ENCODE data around the gene LRRD1.
A peak's percentile ranks its signal among the peaks of the same experiment; 100 is the strongest.
"Not testable (repeated sequence)": the region's sequence is repeated elsewhere in the genome, so short reads cannot be mapped to it uniquely, and the experiment has no call there.

LRRD1 gene

GRCh38 chr7:92178928-92179924 is at the start of gene LRRD1:
Gene LRRD1 (minus strand): TSS chr7:92179142. CDS start chr7:92165202, 13,940 bp downstream.
- Histone ChIP-seq H3K4me1 (ENCODE audit: control insufficient read depth, insufficient read depth, low read length) (peaks cover 5% of the 10 kb centered on the region), H3K4me3 (ENCODE audit: low read length) (peak within 1 kb of the TSS; percentile 77), H3K9me3 (ENCODE audit: control insufficient read depth, low read length) (no peaks in the 10 kb centered on the region), H3K27me3 (replicated peaks; ENCODE audit: control insufficient read depth, insufficient read depth, low read length) (no peaks in the 10 kb centered on the region), H3K9ac (ENCODE audit: low read length) (peak within 1 kb of the TSS; percentile 91), H3K36me3 (ENCODE audit: control insufficient read depth, insufficient read depth, low read length, severe bottlenecking) (no peaks in the 10 kb centered on the region)
- peak; percentile 84 for DNase-seq (ENCODE audit: low read depth)

GRCh38 chr7:92228742-92229141 is 49.8 kb upstream of the LRRD1 start:
- H3K9ac ChIP-seq (ENCODE audit: low read length) = no peak overlapping the region
- no peaks in the 10 kb centered on the region for H3K9me3 ChIP-seq (ENCODE audit: control insufficient read depth, low read length)
- no peaks in the 10 kb centered on the region for H3K27me3 ChIP-seq (replicated peaks; ENCODE audit: control insufficient read depth, insufficient read depth, low read length)
- H3K4me3 ChIP-seq (ENCODE audit: low read length) = no peak overlapping the region
- no peaks in the 10 kb centered on the region for H3K4me1 ChIP-seq (ENCODE audit: control insufficient read depth, insufficient read depth, low read length)
- no peak for DNase-seq (ENCODE audit: low read depth)
- peaks cover 74% of the 10 kb centered on the region for H3K36me3 ChIP-seq (ENCODE audit: control insufficient read depth, insufficient read depth, low read length, severe bottlenecking)

- no peak for DNase-seq (ENCODE audit: low read depth)
- no peak overlapping the region for H3K4me3 ChIP-seq (ENCODE audit: low read length)
- no peaks in the 10 kb centered on the region for H3K9me3 ChIP-seq (ENCODE audit: control insufficient read depth, low read length)
- no peak overlapping the region for H3K9ac ChIP-seq (ENCODE audit: low read length)
- no peaks in the 10 kb centered on the region for H3K27me3 ChIP-seq (replicated peaks; ENCODE audit: control insufficient read depth, insufficient read depth, low read length)
- peaks cover 74% of the 10 kb centered on the region for H3K36me3 ChIP-seq (ENCODE audit: control insufficient read depth, insufficient read depth, low read length, severe bottlenecking)
- no peaks in the 10 kb centered on the region for H3K4me1 ChIP-seq (ENCODE audit: control insufficient read depth, insufficient read depth, low read length)
Measured at GRCh38 chr7:92228100-92228499, 49.2 kb upstream of the LRRD1 start.

GRCh38 chr7:92226981-92227380 is 48.0 kb upstream of the LRRD1 start:
- Histone ChIP-seq H3K4me1 (ENCODE audit: control insufficient read depth, insufficient read depth, low read length) (no peaks in the 10 kb centered on the region), H3K9me3 (ENCODE audit: control insufficient read depth, low read length) (no peaks in the 10 kb centered on the region), H3K36me3 (ENCODE audit: control insufficient read depth, insufficient read depth, low read length, severe bottlenecking) (peaks cover 73% of the 10 kb centered on the region), H3K9ac (ENCODE audit: low read length) (no peak overlapping the region), H3K4me3 (ENCODE audit: low read length) (no peak overlapping the region), H3K27me3 (replicated peaks; ENCODE audit: control insufficient read depth, insufficient read depth, low read length) (no peaks in the 10 kb centered on the region)
- peak; percentile 50 for DNase-seq (ENCODE audit: low read depth)

GRCh38 chr7:92221766-92222165 is 42.8 kb upstream of the LRRD1 start:
- Histone ChIP-seq H3K4me1 (ENCODE audit: control insufficient read depth, insufficient read depth, low read length) (no peaks in the 10 kb centered on the region), H3K27me3 (replicated peaks; ENCODE audit: control insufficient read depth, insufficient read depth, low read length) (no peaks in the 10 kb centered on the region), H3K36me3 (ENCODE audit: control insufficient read depth, insufficient read depth, low read length, severe bottlenecking) (peaks cover 94% of the 10 kb centered on the region), H3K9me3 (ENCODE audit: control insufficient read depth, low read length) (no peaks in the 10 kb centered on the region), H3K4me3 (ENCODE audit: low read length) (no peak overlapping the region), H3K9ac (ENCODE audit: low read length) (no peak overlapping the region)
- no peak for DNase-seq (ENCODE audit: low read depth)

- Histone ChIP-seq H3K36me3 (ENCODE audit: control insufficient read depth, insufficient read depth, low read length, severe bottlenecking) (peaks cover 87% of the 10 kb centered on the region), H3K9me3 (ENCODE audit: control insufficient read depth, low read length) (peaks cover 11% of the 10 kb centered on the region), H3K4me1 (ENCODE audit: control insufficient read depth, insufficient read depth, low read length) (no peaks in the 10 kb centered on the region), H3K9ac (ENCODE audit: low read length) (no peak overlapping the region), H3K4me3 (ENCODE audit: low read length) (no peak overlapping the region), H3K27me3 (replicated peaks; ENCODE audit: control insufficient read depth, insufficient read depth, low read length) (no peaks in the 10 kb centered on the region)
- no peak for DNase-seq (ENCODE audit: low read depth)
Measured at GRCh38 chr7:92206672-92207071, 27.7 kb upstream of the LRRD1 start.

GRCh38 chr7:92205987-92206386 is 27.0 kb upstream of the LRRD1 start:
- DNase-seq (ENCODE audit: low read depth) = no peak
- Histone ChIP-seq H3K9me3 (ENCODE audit: control insufficient read depth, low read length) (peaks cover 11% of the 10 kb centered on the region), H3K4me3 (ENCODE audit: low read length) (no peak overlapping the region), H3K9ac (ENCODE audit: low read length) (no peak overlapping the region), H3K36me3 (ENCODE audit: control insufficient read depth, insufficient read depth, low read length, severe bottlenecking) (peaks cover 85% of the 10 kb centered on the region), H3K27me3 (replicated peaks; ENCODE audit: control insufficient read depth, insufficient read depth, low read length) (no peaks in the 10 kb centered on the region), H3K4me1 (ENCODE audit: control insufficient read depth, insufficient read depth, low read length) (no peaks in the 10 kb centered on the region)

GRCh38 chr7:92200791-92201190 is 21.8 kb upstream of the LRRD1 start:
- H3K36me3 ChIP-seq (ENCODE audit: control insufficient read depth, insufficient read depth, low read length, severe bottlenecking) = peaks cover 81% of the 10 kb centered on the region
- no peak overlapping the region for H3K4me3 ChIP-seq (ENCODE audit: low read length)
- no peaks in the 10 kb centered on the region for H3K4me1 ChIP-seq (ENCODE audit: control insufficient read depth, insufficient read depth, low read length)
- H3K9ac ChIP-seq (ENCODE audit: low read length) = no peak overlapping the region
- no peak for DNase-seq (ENCODE audit: low read depth)
- H3K9me3 ChIP-seq (ENCODE audit: control insufficient read depth, low read length) = no peaks in the 10 kb centered on the region
- H3K27me3 ChIP-seq (replicated peaks; ENCODE audit: control insufficient read depth, insufficient read depth, low read length) = no peaks in the 10 kb centered on the region

GRCh38 chr7:92192326-92192725 is 13.4 kb upstream of the LRRD1 start:
- no peaks in the 10 kb centered on the region for H3K4me1 ChIP-seq (ENCODE audit: control insufficient read depth, insufficient read depth, low read length)
- H3K9me3 ChIP-seq (ENCODE audit: control insufficient read depth, low read length) = peaks cover 19% of the 10 kb centered on the region
- no peaks in the 10 kb centered on the region for H3K27me3 ChIP-seq (replicated peaks; ENCODE audit: control insufficient read depth, insufficient read depth, low read length)
- H3K9ac ChIP-seq (ENCODE audit: low read length) = no peak overlapping the region
- no peak for DNase-seq (ENCODE audit: low read depth)
- H3K4me3 ChIP-seq (ENCODE audit: low read length) = no peak overlapping the region
- H3K36me3 ChIP-seq (ENCODE audit: control insufficient read depth, insufficient read depth, low read length, severe bottlenecking) = peaks cover 25% of the 10 kb centered on the region

GRCh38 chr7:92189246-92189645 is 10.3 kb upstream of the LRRD1 start:
- H3K9ac ChIP-seq (ENCODE audit: low read length); H3K4me1 ChIP-seq (ENCODE audit: control insufficient read depth, insufficient read depth, low read length); H3K4me3 ChIP-seq (ENCODE audit: low read length); DNase-seq (ENCODE audit: low read depth); H3K36me3 ChIP-seq (ENCODE audit: control insufficient read depth, insufficient read depth, low read length, severe bottlenecking); H3K27me3 ChIP-seq (replicated peaks; ENCODE audit: control insufficient read depth, insufficient read depth, low read length): not testable (repeated sequence)
- H3K9me3 ChIP-seq (ENCODE audit: control insufficient read depth, low read length) = peaks cover 19% of the 10 kb centered on the region

GRCh38 chr7:92184294-92184693 is 5.4 kb upstream of the LRRD1 start:
- H3K36me3 ChIP-seq (ENCODE audit: control insufficient read depth, insufficient read depth, low read length, severe bottlenecking); DNase-seq (ENCODE audit: low read depth); H3K9ac ChIP-seq (ENCODE audit: low read length); H3K27me3 ChIP-seq (replicated peaks; ENCODE audit: control insufficient read depth, insufficient read depth, low read length); H3K4me3 ChIP-seq (ENCODE audit: low read length); H3K4me1 ChIP-seq (ENCODE audit: control insufficient read depth, insufficient read depth, low read length); H3K9me3 ChIP-seq (ENCODE audit: control insufficient read depth, low read length): not testable (repeated sequence)
